ENCODE data around the gene NUDT17.

GRCh38 chr1:145868232-145868631, 22.8 kb downstream of the NUDT17 start:
- TF ChIP-seq, protein P1, sequence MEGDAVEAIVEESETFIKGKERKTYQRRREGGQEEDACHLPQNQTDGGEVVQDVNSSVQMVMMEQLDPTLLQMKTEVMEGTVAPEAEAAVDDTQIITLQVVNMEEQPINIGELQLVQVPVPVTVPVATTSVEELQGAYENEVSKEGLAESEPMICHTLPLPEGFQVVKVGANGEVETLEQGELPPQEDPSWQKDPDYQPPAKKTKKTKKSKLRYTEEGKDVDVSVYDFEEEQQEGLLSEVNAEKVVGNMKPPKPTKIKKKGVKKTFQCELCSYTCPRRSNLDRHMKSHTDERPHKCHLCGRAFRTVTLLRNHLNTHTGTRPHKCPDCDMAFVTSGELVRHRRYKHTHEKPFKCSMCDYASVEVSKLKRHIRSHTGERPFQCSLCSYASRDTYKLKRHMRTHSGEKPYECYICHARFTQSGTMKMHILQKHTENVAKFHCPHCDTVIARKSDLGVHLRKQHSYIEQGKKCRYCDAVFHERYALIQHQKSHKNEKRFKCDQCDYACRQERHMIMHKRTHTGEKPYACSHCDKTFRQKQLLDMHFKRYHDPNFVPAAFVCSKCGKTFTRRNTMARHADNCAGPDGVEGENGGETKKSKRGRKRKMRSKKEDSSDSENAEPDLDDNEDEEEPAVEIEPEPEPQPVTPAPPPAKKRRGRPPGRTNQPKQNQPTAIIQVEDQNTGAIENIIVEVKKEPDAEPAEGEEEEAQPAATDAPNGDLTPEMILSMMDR (IDR thresholded peaks at IDR 0.05; ENCODE audit: low read depth, low read length), result no peak
- no peak for TF ChIP-seq MAX (IDR thresholded peaks at IDR 0.05; ENCODE audit: low read depth, low read length)
